Measurements from ENCODE around the gene PIGL. TPM values are rescaled to one million over a fixed set of nuclear protein-coding genes. Genes with fewer than 3 reads are reported as not detected.

Gene PIGL
- total and polyA plus RNA-seq, 4 donors: 8.9 to 38.1 (median 27.1) TPM

DNA sequence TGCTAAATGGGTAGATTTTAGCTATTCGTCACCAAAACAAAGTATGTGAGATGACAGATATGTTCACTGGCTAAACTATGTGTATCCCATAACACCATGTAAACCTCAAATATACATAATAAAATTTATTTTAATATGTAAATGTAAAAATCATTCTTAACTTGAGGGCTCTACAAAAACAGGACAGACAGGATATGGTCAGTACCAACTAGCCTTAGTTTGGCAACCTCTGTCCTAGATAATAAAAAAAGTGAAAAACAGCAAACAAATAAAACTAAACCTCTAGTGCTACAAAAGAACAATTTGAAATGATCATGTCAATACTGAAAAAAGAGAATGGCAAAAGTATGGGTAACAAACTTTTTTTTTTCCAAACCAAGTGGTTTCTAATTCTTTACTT is 35.4 kb upstream of the PIGL start:
- 95 to 98% methylated on average over 1 of the region's 1 CpG for WGBS, 2 donors
- H3K4me1 ChIP-seq (ENCODE audit: control insufficient read depth in 5 of 5, insufficient read depth in 5 of 5, low read length in 5 of 5): no peaks in the 10 kb centered on the region
- H3K9ac ChIP-seq (ENCODE audit: insufficient read depth in 1 of 2, low read length in 2 of 2): no peak overlapping the region
- ATAC-seq (ENCODE audit: insufficient read depth, low FRiP score) (no peak), DNase-seq (no peak)
- peaks cover 0 to 4% (median 0%) of the 10 kb centered on the region in 4 donors for H3K9me3 ChIP-seq (ENCODE audit: control insufficient read depth in 4 of 4, insufficient read depth in 3 of 4, low read length in 3 of 4)
- TF ChIP-seq, protein P1, sequence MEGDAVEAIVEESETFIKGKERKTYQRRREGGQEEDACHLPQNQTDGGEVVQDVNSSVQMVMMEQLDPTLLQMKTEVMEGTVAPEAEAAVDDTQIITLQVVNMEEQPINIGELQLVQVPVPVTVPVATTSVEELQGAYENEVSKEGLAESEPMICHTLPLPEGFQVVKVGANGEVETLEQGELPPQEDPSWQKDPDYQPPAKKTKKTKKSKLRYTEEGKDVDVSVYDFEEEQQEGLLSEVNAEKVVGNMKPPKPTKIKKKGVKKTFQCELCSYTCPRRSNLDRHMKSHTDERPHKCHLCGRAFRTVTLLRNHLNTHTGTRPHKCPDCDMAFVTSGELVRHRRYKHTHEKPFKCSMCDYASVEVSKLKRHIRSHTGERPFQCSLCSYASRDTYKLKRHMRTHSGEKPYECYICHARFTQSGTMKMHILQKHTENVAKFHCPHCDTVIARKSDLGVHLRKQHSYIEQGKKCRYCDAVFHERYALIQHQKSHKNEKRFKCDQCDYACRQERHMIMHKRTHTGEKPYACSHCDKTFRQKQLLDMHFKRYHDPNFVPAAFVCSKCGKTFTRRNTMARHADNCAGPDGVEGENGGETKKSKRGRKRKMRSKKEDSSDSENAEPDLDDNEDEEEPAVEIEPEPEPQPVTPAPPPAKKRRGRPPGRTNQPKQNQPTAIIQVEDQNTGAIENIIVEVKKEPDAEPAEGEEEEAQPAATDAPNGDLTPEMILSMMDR (IDR thresholded peaks at IDR 0.05; ENCODE audit: control extremely low read depth, extremely low read depth): no peak
- H3K27me3 ChIP-seq (ENCODE audit: control insufficient read depth in 3 of 3, insufficient read depth in 3 of 3, low read length in 2 of 3): no peaks in the 10 kb centered on the region
- no peak overlapping the region for H3K27ac ChIP-seq (ENCODE audit: low read depth in 1 of 2, low read length in 1 of 2)
- H3K36me3 ChIP-seq (ENCODE audit: control insufficient read depth in 4 of 4, insufficient read depth in 4 of 4, low read length in 4 of 4): peaks cover 3 to 22% (median 11%) of the 10 kb centered on the region in 4 donors
- H3K4me3 ChIP-seq: no peak overlapping the region

DNA sequence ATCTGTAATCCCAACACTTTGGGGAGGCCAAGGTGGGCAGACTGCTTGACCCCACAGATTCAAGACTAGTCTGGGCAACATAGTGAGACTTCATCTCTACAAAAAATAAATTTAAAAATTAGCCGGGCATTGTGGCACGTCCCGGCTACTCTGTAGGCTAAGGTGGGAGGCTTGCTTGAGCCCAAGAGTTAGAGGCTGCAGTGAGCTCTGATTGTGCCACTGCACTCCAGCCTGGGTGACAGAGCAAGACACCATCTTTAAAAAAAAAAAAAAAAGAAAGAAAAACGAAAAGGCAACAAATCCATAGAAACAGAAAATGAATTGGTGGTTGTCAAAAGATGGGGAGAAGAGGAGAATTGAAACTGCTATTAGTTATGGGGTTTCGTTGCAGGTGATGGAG is 29.4 kb upstream of the PIGL start:
- Histone ChIP-seq H3K36me3 (ENCODE audit: control insufficient read depth in 4 of 4, insufficient read depth in 4 of 4, low read length in 4 of 4) (peaks cover 5 to 21% (median 16%) of the 10 kb centered on the region in 4 donors), H3K27ac (ENCODE audit: low read depth in 1 of 2, low read length in 1 of 2) (no peak overlapping the region), H3K4me1 (ENCODE audit: control insufficient read depth in 5 of 5, insufficient read depth in 5 of 5, low read length in 5 of 5) (peaks cover 0 to 10% (median 0%) of the 10 kb centered on the region in 5 donors), H3K9me3 (ENCODE audit: control insufficient read depth in 4 of 4, insufficient read depth in 3 of 4, low read length in 3 of 4) (no peaks in the 10 kb centered on the region), H3K27me3 (ENCODE audit: control insufficient read depth in 3 of 3, insufficient read depth in 3 of 3, low read length in 2 of 3) (no peaks in the 10 kb centered on the region), H3K4me3 (no peak overlapping the region), H3K9ac (ENCODE audit: insufficient read depth in 1 of 2, low read length in 2 of 2) (no peak overlapping the region)
- DNase-seq (no peak), ATAC-seq (ENCODE audit: insufficient read depth, low FRiP score) (no peak)
- TF ChIP-seq, protein P1 (IDR thresholded peaks at IDR 0.05; ENCODE audit: control extremely low read depth, extremely low read depth): no peak
- WGBS, 2 donors: 88 to 93% methylated on average over 5 of the region's 5 CpGs

DNA sequence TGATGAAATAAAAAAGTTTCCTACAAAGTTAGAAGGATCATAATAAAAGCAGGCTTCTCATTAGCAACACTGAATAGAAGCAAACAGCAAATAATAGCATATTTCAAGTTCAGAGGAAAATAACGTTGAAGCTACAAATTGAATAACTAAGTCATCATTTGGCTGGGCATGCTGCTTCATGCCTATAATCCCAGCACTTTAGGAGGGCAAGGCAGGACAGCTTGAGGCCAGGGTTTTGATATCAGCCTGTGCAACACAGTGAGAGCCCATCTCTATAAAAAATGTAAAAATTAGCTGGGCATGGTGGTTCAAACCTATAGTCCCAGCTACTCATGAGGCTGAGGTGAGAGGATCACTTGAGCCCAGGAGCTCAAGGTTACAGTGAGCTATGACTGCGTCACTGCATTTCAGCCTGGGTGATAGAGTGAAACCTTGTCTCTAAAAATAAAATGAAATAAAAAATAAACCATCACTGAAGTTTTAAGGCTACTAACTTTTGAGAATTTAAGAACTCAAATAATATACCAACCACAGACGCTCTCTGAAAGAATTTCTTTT is 27.1 kb upstream of the PIGL start:
- Histone ChIP-seq H3K27ac (ENCODE audit: low read depth in 1 of 2, low read length in 1 of 2) (no peak overlapping the region), H3K36me3 (ENCODE audit: control insufficient read depth in 4 of 4, insufficient read depth in 4 of 4, low read length in 4 of 4) (peaks cover 7 to 17% (median 14%) of the 10 kb centered on the region in 4 donors), H3K4me3 (no peak overlapping the region), H3K9me3 (ENCODE audit: control insufficient read depth in 4 of 4, insufficient read depth in 3 of 4, low read length in 3 of 4) (no peaks in the 10 kb centered on the region), H3K4me1 (ENCODE audit: control insufficient read depth in 5 of 5, insufficient read depth in 5 of 5, low read length in 5 of 5) (peaks cover 0 to 10% (median 0%) of the 10 kb centered on the region in 5 donors), H3K27me3 (ENCODE audit: control insufficient read depth in 3 of 3, insufficient read depth in 3 of 3, low read length in 2 of 3) (no peaks in the 10 kb centered on the region), H3K9ac (ENCODE audit: insufficient read depth in 1 of 2, low read length in 2 of 2) (no peak overlapping the region)
- no peak for ATAC-seq (ENCODE audit: insufficient read depth, low FRiP score)
- DNase-seq: no peak
- TF ChIP-seq, protein P1 (IDR thresholded peaks at IDR 0.05; ENCODE audit: control extremely low read depth, extremely low read depth): no peak
- 85 to 93% methylated on average over 3 of the region's 3 CpGs for WGBS, 2 donors

Data from lung (tissue), 12 donors.